H1 (cell line): ENCODE measurements around the gene MAPK8IP3. TPM values are rescaled to one million over a fixed set of nuclear protein-coding genes. Genes with fewer than 3 reads are reported as not detected.

Experiments
- CTCF ChIA-PET: fragments of 300-600 bp; sonication (Branson Sonifier 250); formaldehyde crosslinking; loops from one replicate; lab custom pipeline; 2021; ENCODE audit not compliant: partially characterized antibody; lab: Charles Lee
- POLR2A ChIA-PET: fragments of 300-600 bp; sonication (Branson Sonifier 250); formaldehyde crosslinking; loops from one replicate; lab custom pipeline; 2021; ENCODE audit warnings: inconsistent platforms; ENCODE audit not compliant: partially characterized antibody; lab: Charles Lee
- DNase-seq, 2 experiments: peaks; one replicate each; pipeline versions ENCODE4 v3.0.0 to v3.0.0-alpha.2; 2010 to 2022; ENCODE audit warnings: low spot score in 2 of 2, low read depth in 1 of 2, mixed read lengths in 1 of 2
- FAIRE-seq: peaks from 2 replicates; lab custom pipeline; 2011; peaks lifted over from hg19 to GRCh38; lab: Jason Lieb, UNC
- H2AFZ ChIP-seq: 2 replicates; pipeline ENCODE4 v1.8.1; 2012; ENCODE audit warnings: low read length, inconsistent platforms
- H2AK5ac ChIP-seq: 2 replicates; pipeline ENCODE4 v1.6.1; 2013; ENCODE audit warnings: low read depth, low read length
- H2BK120ac ChIP-seq: replicated peaks from 2 replicates; pipeline ENCODE3; 2013; ENCODE audit warnings: low read depth, low read length, inconsistent platforms
- H2BK12ac ChIP-seq: 2 replicates; pipeline ENCODE4 v1.6.1; 2013; ENCODE audit warnings: low read depth, low read length
- H2BK15ac ChIP-seq: 2 replicates; pipeline ENCODE4 v1.6.1; 2013; ENCODE audit warnings: low read length
- H2BK20ac ChIP-seq: 2 replicates; pipeline ENCODE4 v1.6.1; 2013; ENCODE audit warnings: low read length
- H2BK5ac ChIP-seq: 2 replicates; pipeline ENCODE4 v1.6.1; 2013; ENCODE audit warnings: low read depth, low read length
- H3K14ac ChIP-seq: 2 replicates; pipeline ENCODE4 v1.6.1; 2013; ENCODE audit warnings: inconsistent platforms; ENCODE audit not compliant: insufficient read length
- H3K18ac ChIP-seq: 2 replicates; pipeline ENCODE4 v1.6.1; 2013; ENCODE audit warnings: low read length; ENCODE audit errors: extremely low read depth
- H3K23ac ChIP-seq: 2 replicates; pipeline ENCODE4 v1.6.1; 2013; ENCODE audit warnings: inconsistent platforms; ENCODE audit not compliant: insufficient read length
- H3K23me2 ChIP-seq: 2 replicates; pipeline ENCODE4 v1.6.1; 2013; ENCODE audit warnings: low read depth, low read length
- H3K27ac ChIP-seq: 2 replicates; pipeline ENCODE4 v1.6.1; 2011; ENCODE audit warnings: low read depth, low read length, inconsistent platforms
- H3K27me3 ChIP-seq, 4 experiments: replicated peaks in 1 of 4; 1 replicate in 1 of 4; 2 replicates in 3 of 4; pipeline versions ENCODE4 v1.6.1 to v1.8.1; 2011 to 2013; ENCODE audit warnings: low read length in 3 of 4, mild to moderate bottlenecking in 3 of 4, inconsistent platforms in 2 of 4, mixed read lengths in 2 of 4, moderate library complexity in 1 of 4; ENCODE audit not compliant: control insufficient read depth in 3 of 4, insufficient read depth in 3 of 4; ENCODE audit errors: extremely low read depth in 1 of 4
- H3K36me3 ChIP-seq, 4 experiments: 2 replicates each; pipeline versions ENCODE4 v1.6.1 to v1.8.1; 2011 to 2013; ENCODE audit warnings: mild to moderate bottlenecking in 4 of 4, low read length in 3 of 4, moderate library complexity in 2 of 4, control low read depth in 1 of 4, inconsistent platforms in 1 of 4; ENCODE audit not compliant: insufficient read depth in 4 of 4, control insufficient read depth in 2 of 4
- H3K4ac ChIP-seq: replicated peaks from 2 replicates; pipeline ENCODE3; 2013; ENCODE audit warnings: low read length, low read depth, mixed read lengths, inconsistent platforms; ENCODE audit not compliant: insufficient read length
- H3K4me1 ChIP-seq, 4 experiments: replicated peaks in 1 of 4; 1 replicate in 1 of 4; 2 replicates in 3 of 4; pipeline versions ENCODE4 v1.6.1 to v1.8.1; 2011 to 2013; ENCODE audit warnings: low read length in 3 of 4, inconsistent platforms in 2 of 4, mixed read lengths in 1 of 4; ENCODE audit not compliant: insufficient read depth in 4 of 4, control insufficient read depth in 3 of 4
- H3K4me2 ChIP-seq, 2 experiments: 2 replicates each; pipeline versions ENCODE4 v1.6.1 to v1.8.1; 2011 to 2013; ENCODE audit warnings: low read depth in 2 of 2, low read length in 2 of 2, control low read depth in 1 of 2, inconsistent platforms in 1 of 2, mild to moderate bottlenecking in 1 of 2; ENCODE audit not compliant: insufficient read depth in 1 of 2
- H3K4me3 ChIP-seq, 4 experiments: fragments of 200-600, 300-600 bp in 1 of 4; sonication (generic), shearing (Covaris generic), sonication (Bioruptor Twin) in 1 of 4; 2 replicates each; pipeline versions ENCODE4 v1.5.1 to v1.8.1; 2011 to 2016; ENCODE audit warnings: low read length in 4 of 4, low read depth in 3 of 4, control low read depth in 2 of 4, inconsistent platforms in 2 of 4, mild to moderate bottlenecking in 2 of 4, mixed read lengths in 1 of 4, moderate library complexity in 1 of 4; ENCODE audit not compliant: insufficient read depth in 2 of 4; ENCODE audit errors: extremely low read depth in 1 of 4
- H3K56ac ChIP-seq: replicated peaks from 2 replicates; pipeline ENCODE3; 2013; ENCODE audit warnings: low read depth, mild to moderate bottlenecking, mixed read lengths, low read length, inconsistent platforms; ENCODE audit not compliant: insufficient read length
- H3K79me1 ChIP-seq: 2 replicates; pipeline ENCODE4 v1.6.1; 2013; ENCODE audit warnings: low read depth, low read length, control low read depth
- H3K79me2 ChIP-seq, 2 experiments: 2 replicates each; pipeline versions ENCODE4 v1.6.1 to v1.8.1; 2012 to 2013; ENCODE audit warnings: low read length in 2 of 2, mild to moderate bottlenecking in 2 of 2, inconsistent platforms in 1 of 2; ENCODE audit not compliant: insufficient read depth in 2 of 2, control insufficient read depth in 1 of 2
- H3K9ac ChIP-seq, 4 experiments: replicated peaks in 1 of 4; 1 replicate in 1 of 4; 2 replicates in 3 of 4; pipeline versions ENCODE4 v1.6.1 to v1.8.1; 2011 to 2013; ENCODE audit warnings: low read depth in 3 of 4, low read length in 3 of 4, control low read depth in 2 of 4, mild to moderate bottlenecking in 2 of 4, moderate library complexity in 2 of 4, inconsistent platforms in 1 of 4; ENCODE audit errors: extremely low read depth in 1 of 4
- H3K9me3 ChIP-seq, 2 experiments: 2 replicates each; pipeline versions ENCODE4 v1.6.1 to v1.8.1; 2012 to 2013; ENCODE audit warnings: mild to moderate bottlenecking in 2 of 2, moderate library complexity in 2 of 2, control low read depth in 1 of 2, inconsistent platforms in 1 of 2, low read depth in 1 of 2, low read length in 1 of 2, mixed read lengths in 1 of 2; ENCODE audit not compliant: insufficient read depth in 2 of 2
- H4K20me1 ChIP-seq, 2 experiments: replicated peaks in 1 of 2; 2 replicates each; pipeline versions ENCODE3 to v1.8.1; 2011 to 2013; ENCODE audit warnings: inconsistent platforms in 2 of 2, low read length in 2 of 2, mild to moderate bottlenecking in 1 of 2; ENCODE audit not compliant: insufficient read depth in 2 of 2, control insufficient read depth in 1 of 2
- H4K5ac ChIP-seq: 2 replicates; pipeline ENCODE4 v1.6.1; 2013; ENCODE audit warnings: low read length, low read depth, mixed read lengths, inconsistent platforms; ENCODE audit not compliant: insufficient read length
- H4K8ac ChIP-seq: 2 replicates; pipeline ENCODE4 v1.8.0; 2013; ENCODE audit warnings: mild to moderate bottlenecking, moderate library complexity, low read length, inconsistent platforms; ENCODE audit not compliant: insufficient read depth; ENCODE audit errors: extremely low read depth
- H4K91ac ChIP-seq: replicated peaks from 2 replicates; pipeline ENCODE3; 2013; ENCODE audit warnings: low read length, mixed read lengths, inconsistent platforms; ENCODE audit not compliant: insufficient read length
- BRCA1 ChIP-seq: IDR thresholded peaks from 2 replicates; pipeline ENCODE4 v1.6.1; 2012; ENCODE audit warnings: low read depth, low read length, improper control_type of control experiment
- CHD1 ChIP-seq: IDR thresholded peaks from 2 replicates; pipeline ENCODE4 v1.6.1; 2012; ENCODE audit warnings: low read depth, low read length, improper control_type of control experiment
- PHF8 ChIP-seq: fragments of 200-600 bp; sonication (generic); conservative IDR thresholded peaks from 2 replicates; pipeline ENCODE4 v1.7.1; 2012; ENCODE audit warnings: low read depth, mild to moderate bottlenecking, inconsistent platforms, low read length, moderate library complexity
- RFX5 ChIP-seq: IDR thresholded peaks from 2 replicates; pipeline ENCODE4 v1.6.1; 2011; ENCODE audit warnings: low read depth, low read length, improper control_type of control experiment, borderline replicate concordance
- TEAD4 ChIP-seq: IDR thresholded peaks from 2 replicates; pipeline ENCODE4 v1.6.1; 2012; ENCODE audit warnings: low read depth, low read length, inconsistent platforms, mixed read lengths
- WGBS, 2 experiments: shearing (Covaris generic) in 1 of 2; methylation state at CpG; one replicate each; pipeline versions ENCODE4 v1.1.6 to v1.1.7; 2013 to 2015; ENCODE audit warnings: low lambda C conversion rate in 2 of 2, mixed read lengths in 2 of 2, inconsistent platforms in 1 of 2, low coverage in 1 of 2, missing lambda C conversion rate in 1 of 2; ENCODE audit not compliant: insufficient replicate concordance in 2 of 2, insufficient coverage in 1 of 2, insufficient read length in 1 of 2; ENCODE audit errors: extremely low coverage in 1 of 2, missing lambda C conversion rate in 1 of 2; 5-methylcytosine and 5-hydroxymethylcytosine counted together
- polyA plus RNA-seq, 7 experiments: library from polyadenylated mRNA; depleted of rRNA in 3 of 7; stranded (reverse) in 5 of 7; unstranded in 2 of 7; fragments of >200 nt in 5 of 7; fragments of 200-250 nt in 2 of 7; gene quantifications; 1 replicate in 5 of 7; 2 replicates in 1 of 7; 4 replicates in 1 of 7; pipeline versions ENCODE4 v1.2.1 to v1.2.3, GENCODE V29; 2011 to 2013; ENCODE audit warnings: missing spikeins in 2 of 7, mixed read lengths in 2 of 7
- total RNA-seq: library from RNA; stranded (reverse); fragmentation: NEBNext Ultra II Directional; extraction: Animal tissue kit (Norgen Biotek cat#: 25700); gene quantifications from 2 replicates; pipeline ENCODE4 v1.2.1, GENCODE V29; 2021

Gene MAPK8IP3
- total and polyA plus RNA-seq, 2 of the 8 experiments (the other 6 are each of a cell fraction or from before 2014, with no cell fraction given) = 16.9 to 43.4 TPM

- H2BK5ac ChIP-seq = no peak overlapping the region
- H3K4me1 ChIP-seq = 0 out of 7 replicates have a peak, but pooled peaks cover 0 to 2% (median 0%) of the 10 kb centered on the region in 4 experiments
- WGBS, 2 experiments = 95% methylated on average over 18 of the region's 18 CpGs; no CpG with 5 or more reads in 1 of the 2 experiments
- no peaks in the 10 kb centered on the region; a peak in 2 of 4 replicates for H3K79me2 ChIP-seq
- H3K23ac ChIP-seq = no peak overlapping the region
- FAIRE-seq (no peak), DNase-seq (no peak)
- no peak overlapping the region for H3K9ac ChIP-seq
- no peak overlapping the region for H2AFZ ChIP-seq
- H4K20me1 ChIP-seq = peaks cover 0 to 12% of the 10 kb centered on the region in 2 experiments
- H2BK20ac ChIP-seq = no peak overlapping the region
- no peak overlapping the region for H3K56ac ChIP-seq
- H3K27me3 ChIP-seq = no peaks in the 10 kb centered on the region
- H2BK12ac ChIP-seq = no peak overlapping the region
- no peak overlapping the region for H4K8ac ChIP-seq
- no peak overlapping the region for H2AK5ac ChIP-seq
- no peaks in the 10 kb centered on the region for H3K23me2 ChIP-seq
- POLR2A ChIA-PET = interaction anchor here (0.7 to 0.8 kb wide), 2 partner anchors 11 to 41 kb away, joined by 3 to 6 read pairs; no protein-coding TSS in a partner anchor
- peaks cover 5% of the 10 kb centered on the region for H3K79me1 ChIP-seq
- H3K27ac ChIP-seq = no peak overlapping the region
- no peak overlapping the region for H3K4me3 ChIP-seq
- H3K4ac ChIP-seq = no peak overlapping the region
- CTCF ChIA-PET = interaction anchor here (0.6 to 2.1 kb wide), 2 partner anchors 23 to 210 kb away, joined by 3 to 5 read pairs; partner anchors contain the start of gene MAPK8IP3
- no peak overlapping the region for H4K5ac ChIP-seq
- no peak overlapping the region for H3K18ac ChIP-seq
- H3K14ac ChIP-seq = no peak overlapping the region
- no peak overlapping the region for H3K4me2 ChIP-seq
- no peak overlapping the region for H4K91ac ChIP-seq
- no peaks in the 10 kb centered on the region; a peak in 1 of 4 replicates for H3K9me3 ChIP-seq
- no peak overlapping the region for H2BK120ac ChIP-seq
- H3K36me3 ChIP-seq = peaks cover 0 to 14% (median 3%) of the 10 kb centered on the region in 4 experiments; a peak in 4 of 8 replicates
- no peak overlapping the region for H2BK15ac ChIP-seq
- TF ChIP-seq RFX5 = no peak
- no peak for TF ChIP-seq CHD1
- TF ChIP-seq TEAD4 = no peak
- TF ChIP-seq BRCA1 = no peak
- TF ChIP-seq PHF8 = no peak
Measured at GRCh38 chr16:1729026-1729425, 23.0 kb downstream of the MAPK8IP3 start.
